Activated effector memory CD4-positive, alpha-beta T cell treated with Interleukin-2 at 50 U/mL for 16 hours (primary cell): ENCODE measurements around the gene AP1G1.
"Not testable (repeated sequence)": the region's sequence is repeated elsewhere in the genome, so short reads cannot be mapped to it uniquely, and the experiment has no call there.

Experiments used
- DNase-seq: peaks from one replicate; pipeline ENCODE4 v3.0.0-alpha.2; 2020

AP1G1 gene

DNA sequence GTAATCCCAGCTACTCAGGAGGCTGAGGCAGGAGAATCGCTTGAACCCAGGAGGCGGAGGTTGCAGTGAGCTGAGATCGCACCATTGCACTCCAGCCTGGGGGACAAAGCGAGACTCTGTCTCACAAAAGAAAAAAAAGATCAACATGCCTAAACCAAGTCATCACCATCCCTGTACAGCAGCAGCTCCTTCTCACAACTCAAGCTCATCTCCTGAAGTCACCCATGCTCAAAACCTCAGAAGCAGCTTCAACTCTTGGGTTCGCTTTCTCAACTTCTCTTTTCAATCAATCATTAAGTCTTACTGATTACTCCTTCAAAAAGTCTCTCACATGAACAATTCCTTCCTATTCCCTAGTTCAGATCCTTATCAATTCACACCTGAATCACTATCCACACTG, 115.5 kb downstream of the AP1G1 start:
- no peak for DNase-seq

DNA sequence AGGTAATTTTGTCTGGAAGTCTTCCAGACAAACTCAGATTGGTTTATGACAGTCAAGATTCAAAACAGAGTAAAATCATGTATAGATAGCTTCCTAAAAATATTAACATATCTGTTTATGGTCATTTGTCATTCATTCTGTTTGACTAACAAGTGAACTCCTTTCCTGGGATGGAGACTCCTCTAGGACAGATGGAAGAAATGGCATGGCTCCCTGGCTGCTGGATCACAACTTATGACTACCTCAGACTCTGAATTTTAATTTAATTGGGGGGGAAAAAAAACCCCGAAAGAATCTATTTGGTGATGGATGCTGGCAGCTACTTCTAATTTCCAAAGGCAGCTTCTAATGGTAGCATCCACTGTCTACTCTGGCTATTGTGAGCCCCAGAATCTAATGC, 118.7 kb downstream of the AP1G1 start:
- DNase-seq: no peak

DNA sequence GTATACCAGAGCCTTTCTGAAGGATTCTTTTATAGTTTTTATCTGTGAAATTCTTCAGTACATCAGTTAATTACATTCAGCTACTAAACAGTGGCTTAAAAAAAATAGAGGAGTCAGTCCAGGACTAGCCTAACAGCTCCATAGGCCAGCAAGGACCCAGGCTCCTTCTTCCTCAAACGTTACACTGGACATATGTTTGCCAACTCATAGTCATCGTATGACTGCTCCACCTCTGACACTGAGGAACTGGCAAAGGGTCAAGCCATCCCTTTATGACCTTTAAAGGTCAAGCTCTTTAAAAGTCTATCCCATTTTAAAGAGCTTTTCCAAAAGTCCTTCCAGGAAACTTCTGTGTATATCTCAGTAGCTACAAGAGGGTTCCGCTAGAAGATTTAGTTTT, 120.8 kb downstream of the AP1G1 start:
- no peak for DNase-seq

DNA sequence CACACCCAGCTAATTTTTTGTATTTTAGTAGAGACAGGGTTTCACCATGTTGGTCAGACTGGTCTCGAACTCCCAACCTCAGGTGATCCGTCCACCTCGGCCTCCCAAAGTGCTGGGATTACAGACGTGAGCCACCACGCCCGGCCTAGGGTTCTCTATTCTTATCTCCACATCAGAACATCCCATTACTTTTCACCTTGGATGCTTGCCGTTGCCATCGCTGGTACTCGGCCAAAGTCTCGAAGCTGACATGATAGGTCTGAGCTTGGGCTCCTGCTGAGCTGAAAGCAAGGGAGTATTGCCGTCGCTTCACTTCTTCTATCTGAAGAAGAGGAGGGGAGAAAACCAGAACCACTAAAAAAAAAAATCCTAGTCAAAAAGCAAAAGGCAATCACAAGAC, 124.4 kb downstream of the AP1G1 start:
- DNase-seq: not testable (repeated sequence)

DNA sequence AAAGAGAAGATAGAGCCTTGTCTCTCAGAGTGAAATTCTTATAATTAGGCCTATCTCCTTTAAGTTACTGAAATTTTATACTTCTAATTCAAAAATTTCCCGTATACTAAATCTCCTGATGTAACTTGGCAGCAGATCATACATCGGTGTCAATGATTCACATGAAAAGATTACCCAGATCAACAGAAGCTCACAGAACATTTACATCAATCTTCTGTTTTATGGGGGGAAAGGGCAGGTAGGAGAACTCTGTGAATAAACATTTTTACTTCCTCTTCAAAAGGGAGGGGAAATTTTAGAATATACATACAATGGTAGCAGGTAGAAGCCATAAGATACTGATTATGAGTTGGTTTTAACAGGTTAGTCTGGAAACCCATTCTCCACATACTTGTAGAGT, 127.3 kb downstream of the AP1G1 start:
- DNase-seq: no peak
